ENCODE data around the gene WASHC4. TPM values are rescaled to one million over a fixed set of nuclear protein-coding genes. Genes with fewer than 3 reads are reported as not detected.
A peak's percentile ranks its signal among the peaks of the same experiment; 100 is the strongest.

The WASHC4 gene
- total RNA-seq, 4 donors from 2014 or later: 18.0 to 70.3 (median 44.3) TPM

GRCh38 chr12:105156260-105156659 is 48.7 kb downstream of the WASHC4 start:
- no peak overlapping the region for H3K27ac ChIP-seq
- DNase-seq: no peak
- H3K36me3 ChIP-seq: peaks cover 0 to 55% (median 23%) of the 10 kb centered on the region in 4 donors
- in situ Hi-C loops (cut with MboI; ENCODE audit: low pct_ligation_motif_present in 1 of 4, low pct_unique_long_range_greater_than_20kb in 1 of 4, low sequenced_read_pairs in 3 of 4) (no loop called here), intact Hi-C loops (cut with DNase I; ENCODE audit: low total_unique reads) (no loop called here)
- H3K9me3 ChIP-seq: no peaks in the 10 kb centered on the region
- H3K4me3 ChIP-seq: no peak overlapping the region
- H3K4me1 ChIP-seq: no peaks in the 10 kb centered on the region
- TF ChIP-seq POLR2A (IDR thresholded peaks at IDR 0.05) (no peak), CTCF (IDR thresholded peaks at IDR 0.05) (no peak), EP300 (IDR thresholded peaks at IDR 0.05; ENCODE audit: low read depth) (no peak), POLR2AphosphoS5 (IDR thresholded peaks at IDR 0.05) (no peak)
- no peaks in the 10 kb centered on the region for H3K27me3 ChIP-seq
- WGBS, 2 donors (ENCODE audit: low coverage in 1 of 2): 97% methylated on average over 2 of the region's 2 CpGs

- H3K36me3 ChIP-seq: peaks cover 0 to 68% (median 23%) of the 10 kb centered on the region in 4 donors
- no peak overlapping the region for H3K27ac ChIP-seq
- H3K4me1 ChIP-seq: no peaks in the 10 kb centered on the region
- no peaks in the 10 kb centered on the region for H3K9me3 ChIP-seq
- no peak for TF ChIP-seq POLR2A (IDR thresholded peaks at IDR 0.05)
- no peak for TF ChIP-seq EP300 (IDR thresholded peaks at IDR 0.05; ENCODE audit: low read depth)
- no peak for TF ChIP-seq CTCF (IDR thresholded peaks at IDR 0.05)
- TF ChIP-seq POLR2AphosphoS5 (IDR thresholded peaks at IDR 0.05): no peak
- intact Hi-C loops (cut with DNase I; ENCODE audit: low total_unique reads) (no loop called here), in situ Hi-C loops (cut with MboI; ENCODE audit: low pct_ligation_motif_present in 1 of 4, low pct_unique_long_range_greater_than_20kb in 1 of 4, low sequenced_read_pairs in 3 of 4) (no loop called here)
- H3K27me3 ChIP-seq: no peaks in the 10 kb centered on the region
- H3K4me3 ChIP-seq: no peak overlapping the region
- 95 to 100% methylated on average over 3 of the region's 3 CpGs for WGBS, 2 donors (ENCODE audit: low coverage in 1 of 2)
- DNase-seq: no peak
Observed at GRCh38 chr12:105157606-105158005, 50.1 kb downstream of the WASHC4 start.

DNA sequence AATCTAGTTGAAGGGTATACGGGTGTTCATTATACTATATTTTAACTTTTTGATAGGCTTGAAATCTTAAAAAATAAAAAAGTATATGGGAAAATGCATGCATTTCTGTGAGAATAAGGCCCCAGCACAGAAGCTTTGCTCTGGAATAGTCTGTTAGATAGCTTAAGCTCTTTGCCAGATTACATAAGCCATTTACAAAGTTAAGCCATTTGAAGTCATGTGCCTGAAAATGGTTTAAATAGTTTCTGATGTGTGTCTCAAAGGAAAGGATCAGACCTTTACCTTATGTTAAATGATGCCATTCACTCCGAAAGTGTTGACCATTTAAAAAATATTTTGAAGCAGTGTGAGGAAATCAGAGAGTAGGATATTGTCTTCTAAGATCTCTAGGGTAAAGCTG is 51.3 kb downstream of the WASHC4 start:
- TF ChIP-seq POLR2AphosphoS5 (IDR thresholded peaks at IDR 0.05) (no peak), EP300 (IDR thresholded peaks at IDR 0.05; ENCODE audit: low read depth) (no peak), POLR2A (IDR thresholded peaks at IDR 0.05) (no peak), CTCF (IDR thresholded peaks at IDR 0.05) (no peak)

DNA sequence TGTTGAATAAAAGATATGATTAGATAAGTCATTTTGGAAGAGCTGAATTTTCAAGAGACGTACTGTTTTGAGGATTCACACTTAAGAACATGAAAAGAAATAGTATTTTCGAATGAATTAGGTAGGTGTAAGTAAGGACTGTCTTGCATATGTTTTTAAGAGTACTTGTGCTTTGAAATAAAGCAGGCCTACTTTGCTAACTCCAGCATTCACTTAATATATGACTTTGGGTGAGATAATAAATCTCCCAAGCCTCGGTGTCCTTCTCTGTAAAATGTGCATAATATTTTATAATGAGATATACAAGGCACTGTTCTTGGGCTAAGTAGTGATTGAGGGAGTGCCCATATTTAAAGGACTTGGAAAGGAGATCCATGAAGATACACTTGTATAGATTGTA is 54.6 kb downstream of the WASHC4 start:
- H3K36me3 ChIP-seq: peaks cover 0 to 84% (median 30%) of the 10 kb centered on the region in 4 donors
- WGBS, 2 donors (ENCODE audit: low coverage in 1 of 2): 86 to 97% methylated on average over 3 of the region's 3 CpGs
- no peaks in the 10 kb centered on the region for H3K9me3 ChIP-seq
- H3K4me3 ChIP-seq: no peak overlapping the region
- DNase-seq: no peak
- no peak overlapping the region for H3K27ac ChIP-seq
- no peaks in the 10 kb centered on the region for H3K27me3 ChIP-seq
- in situ Hi-C loops (cut with MboI; ENCODE audit: low pct_ligation_motif_present in 1 of 4, low pct_unique_long_range_greater_than_20kb in 1 of 4, low sequenced_read_pairs in 3 of 4): no loop called here
- no peaks in the 10 kb centered on the region for H3K4me1 ChIP-seq
- intact Hi-C loops (cut with DNase I; ENCODE audit: low total_unique reads): no loop called here
- no peak for TF ChIP-seq POLR2A (IDR thresholded peaks at IDR 0.05)
- TF ChIP-seq POLR2AphosphoS5 (IDR thresholded peaks at IDR 0.05): peak in 1 of 3 donors; percentile 35

More for the DNA sequence above, 51.3 kb downstream of the WASHC4 start:
- intact Hi-C loops (cut with DNase I; ENCODE audit: low total_unique reads): no loop called here
- in situ Hi-C loops (cut with MboI; ENCODE audit: low pct_ligation_motif_present in 1 of 4, low pct_unique_long_range_greater_than_20kb in 1 of 4, low sequenced_read_pairs in 3 of 4): no loop called here
- no peak for DNase-seq
- Histone ChIP-seq H3K27me3 (no peaks in the 10 kb centered on the region), H3K36me3 (peaks cover 0 to 67% (median 24%) of the 10 kb centered on the region in 4 donors), H3K9me3 (no peaks in the 10 kb centered on the region), H3K27ac (no peak overlapping the region), H3K4me3 (no peak overlapping the region), H3K4me1 (no peaks in the 10 kb centered on the region)
- WGBS, 2 donors (ENCODE audit: low coverage in 1 of 2): 91% methylated on average over 2 of the region's 2 CpGs

GRCh38 chr12:105164068-105164467 is 56.5 kb downstream of the WASHC4 start:
- TF ChIP-seq CTCF (IDR thresholded peaks at IDR 0.05) (no peak), EP300 (IDR thresholded peaks at IDR 0.05; ENCODE audit: low read depth) (no peak), POLR2AphosphoS5 (IDR thresholded peaks at IDR 0.05) (no peak), POLR2A (IDR thresholded peaks at IDR 0.05) (no peak)
- H3K36me3 ChIP-seq: peaks cover 0 to 87% (median 30%) of the 10 kb centered on the region in 4 donors
- 93% methylated on average over 2 of the region's 2 CpGs for WGBS, 2 donors (ENCODE audit: low coverage in 1 of 2)

More at GRCh38 chr12:105164068-105164467, 56.5 kb downstream of the WASHC4 start:
- Histone ChIP-seq H3K9me3 (no peaks in the 10 kb centered on the region), H3K4me1 (no peaks in the 10 kb centered on the region), H3K4me3 (no peak overlapping the region), H3K27me3 (no peaks in the 10 kb centered on the region), H3K27ac (no peak overlapping the region)
- intact Hi-C loops (cut with DNase I; ENCODE audit: low total_unique reads): loop anchor here (2.0 kb wide), 1 partner anchor 37 kb away; no protein-coding TSS in a partner anchor
- DNase-seq: no peak
- in situ Hi-C loops (cut with MboI; ENCODE audit: low pct_ligation_motif_present in 1 of 4, low pct_unique_long_range_greater_than_20kb in 1 of 4, low sequenced_read_pairs in 3 of 4): no loop called here

Measured in transverse colon (tissue), 4 donors.